Hepatocyte (in vitro differentiated cells): ENCODE data around the gene LRRK2.

Experiments used
- EZH2 ChIP-seq: fragments of 200-600 bp; sonication (generic); IDR thresholded peaks from 2 replicates; pipeline ENCODE4 v1.6.1; 2016; ENCODE audit warnings: antibody characterized with exemption, mild to moderate bottlenecking, borderline replicate concordance
- TF ChIP-seq, protein P1 (sequence below): fragments of 200-600 bp; sonication (generic); IDR thresholded peaks from 2 replicates; pipeline ENCODE4 v1.5.1; 2016; ENCODE audit warnings: antibody characterized with exemption, mild to moderate bottlenecking; ENCODE audit not compliant: poor library complexity

DNA sequence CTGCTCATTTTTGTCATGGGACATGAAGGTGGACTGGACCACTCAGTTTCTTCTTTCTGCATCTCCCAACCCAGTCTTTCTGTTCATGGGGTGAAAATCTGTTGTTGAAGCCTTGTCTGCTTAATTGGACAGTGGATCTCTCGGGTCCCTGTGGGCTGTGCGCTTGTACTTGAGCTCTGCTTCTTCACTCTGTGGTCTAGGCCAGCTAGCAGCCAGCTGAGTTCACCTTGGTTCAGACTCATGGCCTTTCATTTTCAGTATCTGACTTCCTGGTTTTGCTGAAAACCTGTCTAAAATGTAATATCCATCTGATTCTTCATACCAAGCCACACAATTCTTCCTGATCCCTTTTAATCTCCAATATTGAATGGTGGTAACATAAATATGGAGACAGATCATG is 117.2 kb downstream of the LRRK2 start:
- TF ChIP-seq EZH2 = no peak
- TF ChIP-seq, protein P1, sequence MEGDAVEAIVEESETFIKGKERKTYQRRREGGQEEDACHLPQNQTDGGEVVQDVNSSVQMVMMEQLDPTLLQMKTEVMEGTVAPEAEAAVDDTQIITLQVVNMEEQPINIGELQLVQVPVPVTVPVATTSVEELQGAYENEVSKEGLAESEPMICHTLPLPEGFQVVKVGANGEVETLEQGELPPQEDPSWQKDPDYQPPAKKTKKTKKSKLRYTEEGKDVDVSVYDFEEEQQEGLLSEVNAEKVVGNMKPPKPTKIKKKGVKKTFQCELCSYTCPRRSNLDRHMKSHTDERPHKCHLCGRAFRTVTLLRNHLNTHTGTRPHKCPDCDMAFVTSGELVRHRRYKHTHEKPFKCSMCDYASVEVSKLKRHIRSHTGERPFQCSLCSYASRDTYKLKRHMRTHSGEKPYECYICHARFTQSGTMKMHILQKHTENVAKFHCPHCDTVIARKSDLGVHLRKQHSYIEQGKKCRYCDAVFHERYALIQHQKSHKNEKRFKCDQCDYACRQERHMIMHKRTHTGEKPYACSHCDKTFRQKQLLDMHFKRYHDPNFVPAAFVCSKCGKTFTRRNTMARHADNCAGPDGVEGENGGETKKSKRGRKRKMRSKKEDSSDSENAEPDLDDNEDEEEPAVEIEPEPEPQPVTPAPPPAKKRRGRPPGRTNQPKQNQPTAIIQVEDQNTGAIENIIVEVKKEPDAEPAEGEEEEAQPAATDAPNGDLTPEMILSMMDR = no peak
